Measurements from ENCODE around the gene KDM4C. TPM values are rescaled to one million over a fixed set of nuclear protein-coding genes. Genes with fewer than 3 reads are reported as not detected.

Gene KDM4C
- total and polyA plus RNA-seq, 2 donors (not counting 1 experiment from before 2014, with no cell fraction given): 49.7 to 141 TPM

DNA sequence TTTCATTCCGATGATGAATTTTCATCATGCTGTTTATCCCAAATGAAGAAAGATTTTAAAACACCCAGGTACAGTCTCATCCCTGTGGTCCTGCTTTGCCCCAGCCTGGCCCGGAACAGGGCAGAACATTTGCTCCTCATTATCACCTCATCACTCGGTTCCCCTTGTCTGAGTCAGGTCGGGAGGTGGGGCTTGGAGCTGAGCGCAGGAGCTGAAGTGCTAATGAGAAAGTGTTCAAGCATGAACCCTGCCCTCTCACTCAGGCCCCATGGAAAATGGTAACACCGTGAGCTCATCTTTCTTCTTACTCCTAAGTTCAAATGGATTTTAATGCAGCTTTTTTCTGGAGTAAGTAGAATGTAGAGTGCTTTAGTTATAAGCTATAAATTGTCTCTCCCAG is 466.2 kb downstream of the KDM4C start:
- Mint-ChIP-seq H3K27me3 (peaks cover 9% of the 10 kb centered on the region), H3K27ac (no peak overlapping the region), H3K4me1 (no peaks in the 10 kb centered on the region), H3K9me3 (ENCODE audit: insufficient read depth) (peaks cover 8% of the 10 kb centered on the region), H3K4me3 (no peak overlapping the region)
- no peaks in the 10 kb centered on the region for H3K4me1 ChIP-seq (ENCODE audit: control insufficient read depth in 2 of 2, insufficient read depth in 2 of 2, low read length in 2 of 2)
- no peak overlapping the region for H3K4me2 ChIP-seq (replicated peaks; ENCODE audit: low read depth, low read length, poor library complexity, severe bottlenecking)
- no peak overlapping the region for H3K4me3 ChIP-seq (ENCODE audit: control extremely low read depth in 1 of 5, extremely low read depth in 1 of 5, insufficient read depth in 1 of 5, low read depth in 2 of 5, low read length in 4 of 5)
- H3K27ac ChIP-seq (ENCODE audit: low read length in 2 of 2): no peak overlapping the region
- WGBS (ENCODE audit: insufficient coverage): no CpG with 5 or more reads among the region's 6 CpGs
- DNase-seq (no peak), ATAC-seq (ENCODE audit: low read depth) (no peak)
- H3K9me3 ChIP-seq (ENCODE audit: control extremely low read depth in 1 of 3, control insufficient read depth in 2 of 3, insufficient read depth in 1 of 3, low read length in 2 of 3): no peaks in the 10 kb centered on the region
- intact Hi-C loops (cut with micrococcal nuclease): no loop called here
- H4K20me1 ChIP-seq (ENCODE audit: control insufficient read depth, insufficient read depth, low read length, poor library complexity, severe bottlenecking): no peaks in the 10 kb centered on the region
- POLR2A ChIA-PET: no interaction called here
- no peaks in the 10 kb centered on the region for H3K79me2 ChIP-seq (ENCODE audit: control insufficient read depth, insufficient read depth, low read length)
- TF ChIP-seq, protein P1, sequence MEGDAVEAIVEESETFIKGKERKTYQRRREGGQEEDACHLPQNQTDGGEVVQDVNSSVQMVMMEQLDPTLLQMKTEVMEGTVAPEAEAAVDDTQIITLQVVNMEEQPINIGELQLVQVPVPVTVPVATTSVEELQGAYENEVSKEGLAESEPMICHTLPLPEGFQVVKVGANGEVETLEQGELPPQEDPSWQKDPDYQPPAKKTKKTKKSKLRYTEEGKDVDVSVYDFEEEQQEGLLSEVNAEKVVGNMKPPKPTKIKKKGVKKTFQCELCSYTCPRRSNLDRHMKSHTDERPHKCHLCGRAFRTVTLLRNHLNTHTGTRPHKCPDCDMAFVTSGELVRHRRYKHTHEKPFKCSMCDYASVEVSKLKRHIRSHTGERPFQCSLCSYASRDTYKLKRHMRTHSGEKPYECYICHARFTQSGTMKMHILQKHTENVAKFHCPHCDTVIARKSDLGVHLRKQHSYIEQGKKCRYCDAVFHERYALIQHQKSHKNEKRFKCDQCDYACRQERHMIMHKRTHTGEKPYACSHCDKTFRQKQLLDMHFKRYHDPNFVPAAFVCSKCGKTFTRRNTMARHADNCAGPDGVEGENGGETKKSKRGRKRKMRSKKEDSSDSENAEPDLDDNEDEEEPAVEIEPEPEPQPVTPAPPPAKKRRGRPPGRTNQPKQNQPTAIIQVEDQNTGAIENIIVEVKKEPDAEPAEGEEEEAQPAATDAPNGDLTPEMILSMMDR (IDR thresholded peaks at IDR 0.05): no peak
- no peak for TF ChIP-seq EZH2 (IDR thresholded peaks at IDR 0.05; ENCODE audit: borderline replicate concordance, insufficient read depth, low read depth, low read length, poor library complexity, severe bottlenecking)
- CTCF ChIA-PET: no interaction called here
- no peak overlapping the region for H3K9ac ChIP-seq (ENCODE audit: low read length)
- H2AFZ ChIP-seq (ENCODE audit: insufficient read depth, low read depth, low read length, poor library complexity, severe bottlenecking): no peak overlapping the region
- no peaks in the 10 kb centered on the region for H3K36me3 ChIP-seq (replicated peaks in 1 of 2; ENCODE audit: control extremely low read depth in 1 of 2, control insufficient read depth in 1 of 2, extremely low read depth in 1 of 2, insufficient read depth in 2 of 2, low read length in 1 of 2)
- peaks cover 0 to 5% (median 0%) of the 10 kb centered on the region in 4 experiments for H3K27me3 ChIP-seq (replicated peaks in 1 of 4; ENCODE audit: control extremely low read depth in 1 of 4, control insufficient read depth in 3 of 4, insufficient read depth in 4 of 4, low read length in 3 of 4)

Small RNA genes lying within 50 kb of the gene (small RNA-seq; reads per million reads assigned to genes)
- gene SNRPEP2 (ENCODE audit: insufficient read length, low read depth, low replicate concordance): not detected

Other genes starting within 250 kb of the KDM4C start
- gene GLDC, start 112.2 kb upstream of the KDM4C start, total RNA-seq: 0.71 and 1.1 TPM in 2 replicates
- 0.86 and 3.6 TPM in 2 replicates for gene GLDC, start 112.2 kb upstream of the KDM4C start, polyA plus RNA-seq